ENCODE measurements around the gene TUSC2. TPM values are rescaled to one million over a fixed set of nuclear protein-coding genes. Genes with fewer than 3 reads are reported as not detected.
A peak's percentile ranks its signal among the peaks of the same experiment; 100 is the strongest.

TUSC2 gene, protein sequence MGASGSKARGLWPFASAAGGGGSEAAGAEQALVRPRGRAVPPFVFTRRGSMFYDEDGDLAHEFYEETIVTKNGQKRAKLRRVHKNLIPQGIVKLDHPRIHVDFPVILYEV
- 10 to 100 TPM; 18.4 to 23.4 (median 21.3) TPM for total RNA-seq
- 20.9 TPM for total RNA-seq (2013)

- 3% methylated on average over 55 of the region's 55 CpGs for WGBS (ENCODE audit: insufficient coverage)
- Mint-ChIP-seq H3K4me3 (peak within 1 kb of the TSS; percentile 85), H3K9me3 (no peaks in the 10 kb centered on the region), H3K27me3 (ENCODE audit: low read depth in 2 of 2) (no peaks in the 10 kb centered on the region), H3K36me3 (no peaks in the 10 kb centered on the region), H3K27ac (peak within 1 kb of the TSS; percentile 85 to 87), H3K4me1 (peaks cover 10 to 45% of the 10 kb centered on the region in 2 donors)
- ATAC-seq (peak; percentile 96 to 97 (median 97)), DNase-seq (peak; percentile 94 to 98)
- TF ChIP-seq, protein P1, sequence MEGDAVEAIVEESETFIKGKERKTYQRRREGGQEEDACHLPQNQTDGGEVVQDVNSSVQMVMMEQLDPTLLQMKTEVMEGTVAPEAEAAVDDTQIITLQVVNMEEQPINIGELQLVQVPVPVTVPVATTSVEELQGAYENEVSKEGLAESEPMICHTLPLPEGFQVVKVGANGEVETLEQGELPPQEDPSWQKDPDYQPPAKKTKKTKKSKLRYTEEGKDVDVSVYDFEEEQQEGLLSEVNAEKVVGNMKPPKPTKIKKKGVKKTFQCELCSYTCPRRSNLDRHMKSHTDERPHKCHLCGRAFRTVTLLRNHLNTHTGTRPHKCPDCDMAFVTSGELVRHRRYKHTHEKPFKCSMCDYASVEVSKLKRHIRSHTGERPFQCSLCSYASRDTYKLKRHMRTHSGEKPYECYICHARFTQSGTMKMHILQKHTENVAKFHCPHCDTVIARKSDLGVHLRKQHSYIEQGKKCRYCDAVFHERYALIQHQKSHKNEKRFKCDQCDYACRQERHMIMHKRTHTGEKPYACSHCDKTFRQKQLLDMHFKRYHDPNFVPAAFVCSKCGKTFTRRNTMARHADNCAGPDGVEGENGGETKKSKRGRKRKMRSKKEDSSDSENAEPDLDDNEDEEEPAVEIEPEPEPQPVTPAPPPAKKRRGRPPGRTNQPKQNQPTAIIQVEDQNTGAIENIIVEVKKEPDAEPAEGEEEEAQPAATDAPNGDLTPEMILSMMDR (IDR thresholded peaks at IDR 0.05), result no peak
- Histone ChIP-seq H3K27ac (ENCODE audit: low read length) (peak within 1 kb of the TSS; percentile 71), H3K36me3 (ENCODE audit: control insufficient read depth, insufficient read depth, low read length) (peaks cover 40% of the 10 kb centered on the region), H3K27me3 (ENCODE audit: control insufficient read depth, insufficient read depth, low read length) (no peaks in the 10 kb centered on the region), H3K4me1 (ENCODE audit: control insufficient read depth, insufficient read depth, low read length) (peaks cover 39% of the 10 kb centered on the region), H3K4me3 (ENCODE audit: low read length) (peak within 1 kb of the TSS; percentile 69), H3K9me3 (ENCODE audit: control insufficient read depth, insufficient read depth, low read length) (no peaks in the 10 kb centered on the region)
- intact Hi-C loops (cut with micrococcal nuclease), result no loop called here
Measured at GRCh38 chr3:50327943-50328691, at the start of gene TUSC2. Gene TUSC2 (minus strand): TSS chr3:50328223. CDS start chr3:50328099, 124 bp downstream.

- Histone ChIP-seq H3K27me3 (ENCODE audit: control insufficient read depth, insufficient read depth, low read length) (no peaks in the 10 kb centered on the region), H3K27ac (ENCODE audit: low read length) (no peak overlapping the region), H3K9me3 (ENCODE audit: control insufficient read depth, insufficient read depth, low read length) (no peaks in the 10 kb centered on the region), H3K4me3 (ENCODE audit: low read length) (no peak overlapping the region), H3K4me1 (ENCODE audit: control insufficient read depth, insufficient read depth, low read length) (no peaks in the 10 kb centered on the region), H3K36me3 (ENCODE audit: control insufficient read depth, insufficient read depth, low read length) (no peaks in the 10 kb centered on the region)
- intact Hi-C loops (cut with micrococcal nuclease), result no loop called here
- Mint-ChIP-seq H3K4me1 (peaks cover 0 to 19% of the 10 kb centered on the region in 2 donors), H3K4me3 (no peak overlapping the region), H3K27me3 (ENCODE audit: low read depth in 2 of 2) (no peaks in the 10 kb centered on the region), H3K27ac (no peak overlapping the region), H3K9me3 (no peaks in the 10 kb centered on the region), H3K36me3 (no peaks in the 10 kb centered on the region)
- 80% methylated on average over 7 of the region's 7 CpGs for WGBS (ENCODE audit: insufficient coverage)
- TF ChIP-seq, protein P1 (IDR thresholded peaks at IDR 0.05), result no peak
- DNase-seq, result no peak
- no peak for ATAC-seq
Measured at GRCh38 chr3:50375258-50375931, 47.4 kb upstream of the TUSC2 start.

DNA sequence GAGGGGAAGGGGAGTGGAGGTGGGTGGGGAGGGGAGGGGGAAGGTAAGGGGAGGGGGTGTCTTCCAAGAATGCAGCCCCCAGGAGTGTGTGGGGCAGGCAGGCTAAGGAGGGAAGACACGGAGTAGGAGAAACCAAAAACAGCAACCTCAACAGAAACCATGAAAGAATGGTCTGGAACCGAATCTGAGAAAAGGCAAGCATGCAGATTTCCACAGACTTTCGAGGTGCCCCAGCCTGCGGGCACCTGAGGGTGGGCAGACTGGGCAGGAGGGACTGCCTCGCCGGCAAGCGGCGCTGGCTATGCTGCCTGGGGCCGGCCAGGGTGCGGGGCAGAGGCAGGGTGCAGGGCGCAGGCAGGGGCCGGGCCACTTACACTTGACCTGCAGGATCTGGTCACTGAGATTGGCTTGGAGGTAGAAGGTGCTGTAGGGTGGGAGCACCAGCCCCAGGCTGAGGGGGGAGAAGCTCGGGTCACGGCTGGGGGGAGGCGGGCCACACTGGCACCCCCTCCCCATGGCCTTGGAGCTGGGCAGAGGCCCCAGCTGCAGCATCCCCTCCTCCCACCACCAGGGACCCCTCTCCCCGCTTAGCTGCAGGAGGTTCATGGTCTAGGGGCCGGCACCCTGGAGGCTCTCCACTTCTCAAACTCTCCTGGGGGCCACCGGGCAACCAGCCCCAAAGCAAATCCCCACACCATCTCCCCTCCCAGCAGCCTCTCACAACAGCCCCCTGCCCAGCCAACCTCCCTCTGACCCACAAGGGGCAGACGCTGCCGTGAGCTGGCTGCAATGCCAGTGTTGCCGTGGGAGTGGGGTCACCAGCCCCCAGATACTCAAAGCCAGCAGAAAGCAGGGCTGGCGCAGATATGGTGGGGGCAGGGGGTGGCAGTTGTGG, 46.6 kb upstream of the TUSC2 start:
- TF ChIP-seq, protein P1 (IDR thresholded peaks at IDR 0.05), result no peak
- WGBS (ENCODE audit: insufficient coverage), result 75% methylated on average over 21 of the region's 22 CpGs
- H3K36me3 Mint-ChIP-seq, result no peaks in the 10 kb centered on the region
- H3K27ac Mint-ChIP-seq, result no peak overlapping the region
- Histone ChIP-seq H3K36me3 (ENCODE audit: control insufficient read depth, insufficient read depth, low read length) (no peaks in the 10 kb centered on the region), H3K4me3 (ENCODE audit: low read length) (no peak overlapping the region), H3K4me1 (ENCODE audit: control insufficient read depth, insufficient read depth, low read length) (no peaks in the 10 kb centered on the region), H3K27me3 (ENCODE audit: control insufficient read depth, insufficient read depth, low read length) (no peaks in the 10 kb centered on the region), H3K9me3 (ENCODE audit: control insufficient read depth, insufficient read depth, low read length) (no peaks in the 10 kb centered on the region), H3K27ac (ENCODE audit: low read length) (no peak overlapping the region)
- peaks cover 0 to 19% of the 10 kb centered on the region in 2 donors for H3K4me1 Mint-ChIP-seq
- ATAC-seq (no peak), DNase-seq (no peak)
- no peak overlapping the region for H3K4me3 Mint-ChIP-seq
- no peaks in the 10 kb centered on the region for H3K27me3 Mint-ChIP-seq (ENCODE audit: low read depth in 2 of 2)
- intact Hi-C loops (cut with micrococcal nuclease), result no loop called here
- no peaks in the 10 kb centered on the region for H3K9me3 Mint-ChIP-seq

All from natural killer cell (primary cell).